Measurements from ENCODE around the gene PLEKHM1. TPM values are rescaled to one million over a fixed set of nuclear protein-coding genes. Genes with fewer than 3 reads are reported as not detected.

The PLEKHM1 gene
- total and polyA plus RNA-seq, 2 of the 4 experiments (the other 2 are of a cell fraction): 4.7 to 16.4 TPM

GRCh38 chr17:45403906-45404490 is 86.5 kb downstream of the PLEKHM1 start:
- intact Hi-C loops (cut with micrococcal nuclease) (no loop called here), dilution Hi-C loops (cut with HindIII; ENCODE audit: low sequenced_read_pairs, unreplicated experiment) (no loop called here), in situ Hi-C loops (cut with MboI; ENCODE audit: low sequenced_read_pairs) (loop anchor here (25.0 kb wide), 1 partner anchor 433 kb away; the partner anchor contains the start of gene SPPL2C)
- no peak overlapping the region for H3K23ac ChIP-seq (ENCODE audit: low read depth, low read length)
- H4K5ac ChIP-seq (ENCODE audit: low read depth, low read length): no peak overlapping the region
- H3K14ac ChIP-seq (replicated peaks; ENCODE audit: low read depth, low read length): no peak overlapping the region
- no peaks in the 10 kb centered on the region for H3K79me1 ChIP-seq (ENCODE audit: low read depth in 1 of 2, low read length in 2 of 2)
- no peak overlapping the region for H2BK5ac ChIP-seq (ENCODE audit: low read depth, low read length, poor library complexity, severe bottlenecking)
- no peak overlapping the region for H3K4ac ChIP-seq (ENCODE audit: low read depth, low read length)
- H2AFZ ChIP-seq (replicated peaks; ENCODE audit: low read length, poor library complexity): no peak overlapping the region
- H3K9ac ChIP-seq (ENCODE audit: low read depth, low read length): no peak overlapping the region
- H2BK120ac ChIP-seq (ENCODE audit: low read depth, low read length): no peak overlapping the region
- no peak overlapping the region for H3K18ac ChIP-seq (ENCODE audit: low read depth, low read length)
- no peak overlapping the region for H4K91ac ChIP-seq (ENCODE audit: insufficient read depth, low read depth, low read length)
- no CpG with 5 or more reads among the region's 10 CpGs for WGBS, 2 experiments (ENCODE audit: extremely low coverage in 2 of 2, insufficient read length in 1 of 2)
- no TSS peak for BruUV-seq (replicated peaks)
- no peak overlapping the region for H3K27ac ChIP-seq (ENCODE audit: insufficient read depth, low read length)
- TF ChIP-seq CEBPB (IDR thresholded peaks at IDR 0.05; ENCODE audit: low read depth, low read length) (no peak), RAD21 (IDR thresholded peaks at IDR 0.05; ENCODE audit: low read length) (no peak), NFE2L2 (IDR thresholded peaks at IDR 0.05; ENCODE audit: low read depth, low read length) (no peak), MXI1 (IDR thresholded peaks at IDR 0.05; ENCODE audit: borderline replicate concordance, low read depth, low read length) (no peak)
- H2BK20ac ChIP-seq (ENCODE audit: low read depth, low read length): no peak overlapping the region
- ChIA-PET POLR2A (ENCODE audit: unreplicated experiment) (no interaction called here), CTCF (no interaction called here)
- H3K4me2 ChIP-seq (ENCODE audit: low read depth, low read length): no peak overlapping the region
- ATAC-seq (ENCODE audit: low read depth): no peak
- H3K27me3 ChIP-seq (ENCODE audit: control insufficient read depth, insufficient read depth, low read length): peaks cover 26% of the 10 kb centered on the region
- H4K8ac ChIP-seq (ENCODE audit: low read depth in 2 of 2, low read length in 2 of 2): no peak overlapping the region
- no peak overlapping the region for H2AK5ac ChIP-seq (ENCODE audit: low read depth, low read length)
- peak overlapping the region; percentile 25 for H2AK9ac ChIP-seq (replicated peaks; ENCODE audit: low read depth, low read length, poor library complexity)
- H3K4me3 ChIP-seq (ENCODE audit: insufficient read depth, low read depth, low read length): no peak overlapping the region
- no peaks in the 10 kb centered on the region for H3K9me1 ChIP-seq (ENCODE audit: insufficient read depth, low read length)
- H3K36me3 ChIP-seq (ENCODE audit: control insufficient read depth, insufficient read depth, low read length): no peaks in the 10 kb centered on the region
- no peak overlapping the region for H2BK15ac ChIP-seq (ENCODE audit: low read depth, low read length)
- no peak for DNase-seq
- H3K9me3 ChIP-seq (ENCODE audit: control insufficient read depth, insufficient read depth, low read length): no peaks in the 10 kb centered on the region
- peaks cover 4% of the 10 kb centered on the region; the same call in 1 of the 2 replicates for H3K4me1 ChIP-seq (ENCODE audit: control insufficient read depth, insufficient read depth, low read length)
- H3K56ac ChIP-seq (ENCODE audit: extremely low read depth, insufficient read depth, low read length): no peak overlapping the region
- H4K20me1 ChIP-seq (ENCODE audit: insufficient read depth, low read length): no peaks in the 10 kb centered on the region; the same call in 1 of the 2 replicates
